Thoracic aorta (tissue), 2 donors: ENCODE data around the gene SH3PXD2A. TPM values are rescaled to one million over a fixed set of nuclear protein-coding genes. Genes with fewer than 3 reads are reported as not detected.

ENCODE experiments used
- ATAC-seq: fragments of 150-250 bp; one replicate; pipeline ENCODE4 v1.8.0; 2017; ENCODE audit warnings: low read depth; ENCODE audit not compliant: insufficient number of reproducible peaks, low FRiP score
- DNase-seq: peaks from one replicate; pipeline ENCODE4 v3.0.0-alpha.2; 2020; ENCODE audit warnings: low spot score
- H3K27ac ChIP-seq, 2 donors: fragments of 200-600 bp; sonication (generic); 1 replicate in 1 of 2; 2 replicates in 1 of 2; pipeline ENCODE4 v1.5.1; 2016; ENCODE audit warnings: mild to moderate bottlenecking in 2 of 2, moderate library complexity in 2 of 2
- H3K27me3 ChIP-seq: fragments of 200-600 bp; sonication (generic); replicated peaks from 2 replicates; pipeline ENCODE4 v1.6.0; 2016; ENCODE audit warnings: mild to moderate bottlenecking; ENCODE audit not compliant: insufficient read depth
- H3K36me3 ChIP-seq: fragments of 200-600 bp; sonication (generic); one replicate; pipeline ENCODE4 v1.5.1; 2016
- H3K4me1 ChIP-seq, 2 donors: fragments of 200-600 bp; sonication (generic); 1 replicate in 1 of 2; 2 replicates in 1 of 2; pipeline versions ENCODE4 v1.5.1 to v1.6.0; 2016; ENCODE audit warnings: low read depth in 2 of 2, mild to moderate bottlenecking in 1 of 2; ENCODE audit not compliant: control insufficient read depth in 1 of 2
- H3K4me3 ChIP-seq: fragments of 200-600 bp; sonication (generic); 2 replicates; pipeline ENCODE4 v1.5.1; 2016; ENCODE audit warnings: mild to moderate bottlenecking
- H3K9me3 ChIP-seq: fragments of 200-600 bp; sonication (generic); 2 replicates; pipeline ENCODE4 v1.5.1; 2016
- total RNA-seq, 2 donors: library from RNA; depleted of rRNA; stranded (reverse); fragments of >200 nt; gene quantifications; one replicate each; pipeline versions ENCODE4 v1.1.0 to v1.2.3, GENCODE V29; 2016
- TF ChIP-seq, protein P1 (sequence below): fragments of 200-600 bp; sonication (generic); IDR thresholded peaks from one replicate; pipeline ENCODE4 v1.5.1; 2019; ENCODE audit warnings: antibody characterized with exemption

Gene SH3PXD2A
- total RNA-seq, 2 donors from 2014 or later = 28.3 to 51.5 TPM

DNA sequence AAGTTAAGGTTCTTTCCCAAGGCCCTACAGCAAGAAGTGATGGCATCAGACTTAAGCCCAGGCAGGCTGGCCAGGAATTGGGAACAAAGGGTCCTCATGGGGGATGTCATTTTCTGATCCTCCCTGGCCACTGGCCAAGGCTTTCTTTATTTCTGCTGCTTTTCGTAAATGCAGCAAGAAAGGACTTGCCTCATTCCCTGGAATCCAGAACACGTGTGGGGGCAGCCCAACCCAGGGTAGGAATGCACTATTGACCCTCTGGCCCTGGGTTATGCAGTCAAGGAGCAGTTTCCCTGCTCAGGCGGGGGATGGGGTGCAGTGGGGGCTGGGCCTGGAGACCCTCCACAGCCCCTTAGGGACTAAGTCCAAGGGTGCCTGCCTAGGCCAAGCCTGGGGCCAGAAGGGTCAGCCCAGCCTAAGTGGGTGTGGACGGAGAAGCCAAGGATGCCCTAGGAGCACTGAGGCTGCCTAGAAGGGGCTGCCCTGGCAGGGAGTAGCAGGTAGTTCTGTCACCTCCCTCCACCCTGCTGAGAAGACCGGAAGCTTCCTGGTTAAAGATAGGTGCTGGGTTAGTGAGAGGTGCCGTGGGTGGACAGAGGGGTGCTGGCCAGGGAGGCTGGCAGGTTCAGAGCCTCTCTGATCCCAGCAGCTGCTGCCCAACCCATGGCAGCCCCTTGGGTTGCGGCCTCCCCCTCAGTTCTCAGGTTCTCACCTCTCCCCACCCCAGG, 179.2 kb downstream of the SH3PXD2A start:
- Histone ChIP-seq H3K4me3 (no peak overlapping the region), H3K4me1 (no peaks in the 10 kb centered on the region)
- no peak for ATAC-seq

DNA sequence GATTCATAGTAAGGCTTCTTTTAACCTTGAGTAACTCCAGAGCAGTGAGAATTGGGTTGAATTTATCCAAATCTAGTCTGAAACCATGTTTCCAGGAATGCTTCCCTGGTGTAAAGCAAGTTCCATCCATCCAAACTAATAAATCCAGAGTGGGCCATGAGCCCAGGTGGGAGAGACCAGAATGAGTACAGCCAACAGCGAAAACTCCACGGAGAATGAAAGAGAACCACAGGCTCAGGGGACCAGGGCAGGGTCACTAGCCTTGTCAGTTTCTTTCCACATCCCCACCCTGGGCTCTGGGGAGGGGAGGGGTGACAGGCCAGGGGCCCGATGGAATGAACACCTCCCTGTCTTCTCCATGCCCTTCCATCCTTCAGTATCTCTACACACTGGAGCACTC, 181.8 kb downstream of the SH3PXD2A start:
- H3K27ac ChIP-seq = no peak overlapping the region
- no peaks in the 10 kb centered on the region for H3K27me3 ChIP-seq
- H3K4me1 ChIP-seq = peaks cover 4 to 7% of the 10 kb centered on the region in 2 donors
- no peaks in the 10 kb centered on the region for H3K9me3 ChIP-seq
- ATAC-seq = no peak
- no peak for DNase-seq
- H3K4me3 ChIP-seq = no peak overlapping the region
- H3K36me3 ChIP-seq = no peaks in the 10 kb centered on the region
- TF ChIP-seq, protein P1, sequence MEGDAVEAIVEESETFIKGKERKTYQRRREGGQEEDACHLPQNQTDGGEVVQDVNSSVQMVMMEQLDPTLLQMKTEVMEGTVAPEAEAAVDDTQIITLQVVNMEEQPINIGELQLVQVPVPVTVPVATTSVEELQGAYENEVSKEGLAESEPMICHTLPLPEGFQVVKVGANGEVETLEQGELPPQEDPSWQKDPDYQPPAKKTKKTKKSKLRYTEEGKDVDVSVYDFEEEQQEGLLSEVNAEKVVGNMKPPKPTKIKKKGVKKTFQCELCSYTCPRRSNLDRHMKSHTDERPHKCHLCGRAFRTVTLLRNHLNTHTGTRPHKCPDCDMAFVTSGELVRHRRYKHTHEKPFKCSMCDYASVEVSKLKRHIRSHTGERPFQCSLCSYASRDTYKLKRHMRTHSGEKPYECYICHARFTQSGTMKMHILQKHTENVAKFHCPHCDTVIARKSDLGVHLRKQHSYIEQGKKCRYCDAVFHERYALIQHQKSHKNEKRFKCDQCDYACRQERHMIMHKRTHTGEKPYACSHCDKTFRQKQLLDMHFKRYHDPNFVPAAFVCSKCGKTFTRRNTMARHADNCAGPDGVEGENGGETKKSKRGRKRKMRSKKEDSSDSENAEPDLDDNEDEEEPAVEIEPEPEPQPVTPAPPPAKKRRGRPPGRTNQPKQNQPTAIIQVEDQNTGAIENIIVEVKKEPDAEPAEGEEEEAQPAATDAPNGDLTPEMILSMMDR = no peak

More for the DNA sequence above, 179.2 kb downstream of the SH3PXD2A start:
- H3K9me3 ChIP-seq = no peaks in the 10 kb centered on the region
- DNase-seq = no peak
- TF ChIP-seq, protein P1 = no peak
- H3K27ac ChIP-seq = no peak overlapping the region
- H3K36me3 ChIP-seq = no peaks in the 10 kb centered on the region
- H3K27me3 ChIP-seq = no peaks in the 10 kb centered on the region

DNA sequence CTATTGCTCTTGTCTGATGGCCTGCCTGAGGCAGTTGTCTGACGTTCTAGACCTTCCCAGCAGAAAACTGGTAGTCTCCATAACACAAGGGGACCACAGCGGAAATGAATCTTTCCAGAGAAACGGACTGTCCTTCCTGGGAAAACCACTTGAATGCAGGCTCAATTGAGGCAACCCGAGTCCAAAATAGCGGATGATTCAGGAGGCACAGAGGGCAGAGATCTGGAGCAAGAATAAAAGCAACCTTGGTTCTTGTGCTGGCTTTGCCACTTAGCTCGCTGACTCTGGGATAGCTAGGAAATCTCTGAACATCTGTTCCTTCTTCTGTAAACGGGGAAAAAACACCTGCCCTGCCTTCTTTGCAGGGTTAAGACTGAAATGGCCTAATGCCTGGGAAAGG, 183.0 kb downstream of the SH3PXD2A start:
- Histone ChIP-seq H3K27me3 (no peaks in the 10 kb centered on the region), H3K36me3 (no peaks in the 10 kb centered on the region), H3K9me3 (no peaks in the 10 kb centered on the region), H3K4me3 (no peak overlapping the region), H3K4me1 (peaks cover 4 to 18% of the 10 kb centered on the region in 2 donors), H3K27ac (no peak overlapping the region)
- no peak for DNase-seq
- no peak for ATAC-seq
- TF ChIP-seq, protein P1 = no peak

DNA sequence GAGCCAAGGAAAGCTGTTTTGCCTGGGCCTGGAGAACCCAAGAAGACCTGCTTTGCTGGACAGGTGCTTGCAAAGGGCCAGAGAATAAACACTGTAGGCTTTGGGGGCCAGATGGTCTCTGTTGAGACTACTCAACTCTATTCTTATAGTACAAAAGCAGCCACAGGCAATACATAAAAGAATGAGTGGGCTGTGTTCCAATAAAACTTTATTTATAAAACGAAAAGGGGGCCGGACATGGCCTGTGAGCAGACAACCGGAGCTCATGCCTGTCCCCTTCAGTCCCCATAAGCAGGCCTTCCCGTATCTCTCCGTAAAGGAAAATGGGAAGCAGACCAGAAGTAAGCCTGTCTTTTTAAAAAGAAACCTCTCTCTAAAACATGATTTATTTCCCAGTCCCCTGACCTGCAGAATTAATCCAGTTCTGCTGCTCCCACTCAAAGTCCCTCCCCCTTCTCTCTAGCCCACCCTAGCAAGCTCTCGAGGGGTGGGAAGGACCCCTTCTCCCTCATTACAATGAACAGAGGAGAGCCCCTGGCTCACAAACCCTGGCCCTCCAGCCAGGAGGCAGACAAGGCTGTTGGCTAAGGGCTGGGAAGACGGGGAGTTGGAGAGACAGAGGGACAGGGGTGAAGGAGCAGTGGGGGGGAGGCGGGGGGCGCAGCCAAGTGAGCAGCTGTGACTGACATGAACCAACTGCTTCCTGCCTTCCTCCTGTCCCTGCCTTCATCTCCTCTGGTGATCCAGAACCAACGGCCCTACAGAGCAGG, 184.1 kb downstream of the SH3PXD2A start:
- no peaks in the 10 kb centered on the region for H3K9me3 ChIP-seq
- no peaks in the 10 kb centered on the region for H3K27me3 ChIP-seq
- no peak for DNase-seq
- H3K27ac ChIP-seq = no peak overlapping the region
- H3K4me1 ChIP-seq = peaks cover 4 to 18% of the 10 kb centered on the region in 2 donors
- H3K4me3 ChIP-seq = no peak overlapping the region
- ATAC-seq = no peak
- H3K36me3 ChIP-seq = no peaks in the 10 kb centered on the region
- TF ChIP-seq, protein P1 = no peak

DNA sequence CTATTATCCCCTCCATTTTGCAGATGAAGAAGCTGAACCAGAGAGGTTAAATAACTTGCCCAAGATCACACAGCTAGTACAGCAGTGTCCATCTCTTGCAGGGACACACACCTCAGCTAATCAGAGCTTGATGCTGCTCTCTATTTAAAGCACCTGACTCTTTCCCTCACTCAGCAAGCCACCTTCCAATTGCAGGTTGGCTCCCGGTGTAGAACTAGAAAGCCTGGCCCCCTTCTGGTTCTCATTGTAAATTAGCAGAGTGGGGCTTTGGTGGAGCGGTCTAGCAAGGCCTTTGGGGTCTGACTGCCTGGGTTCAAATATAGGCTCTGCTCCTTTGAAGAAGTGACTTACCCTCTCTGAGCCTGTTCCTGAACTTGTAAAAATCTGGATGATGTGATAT, 185.4 kb downstream of the SH3PXD2A start:
- DNase-seq (no peak), ATAC-seq (no peak)
- no peaks in the 10 kb centered on the region for H3K27me3 ChIP-seq
- H3K36me3 ChIP-seq = no peaks in the 10 kb centered on the region
- H3K27ac ChIP-seq = no peak overlapping the region
- no peaks in the 10 kb centered on the region for H3K9me3 ChIP-seq
- peaks cover 4 to 18% of the 10 kb centered on the region in 2 donors for H3K4me1 ChIP-seq
- TF ChIP-seq, protein P1 = no peak
- H3K4me3 ChIP-seq = no peak overlapping the region
